GM11168 (cell line): Measurements from ENCODE around the gene CBX5.
"Not testable (repeated sequence)": the region's sequence is repeated elsewhere in the genome, so short reads cannot be mapped to it uniquely, and the experiment has no call there.

Experiments
- in situ Hi-C: fragments of 300-500 bp; cut with MboI; formaldehyde crosslinking; loops from one replicate; pipeline ENCODE4 v1.12.0; 2022; ENCODE audit warnings: low sequenced_read_pairs; ENCODE audit not compliant: unreplicated experiment

Gene CBX5

GRCh38 chr12:54279632-54280467 is at the start of gene CBX5:
Gene CBX5 (minus strand): TSS chr12:54280122. CDS start chr12:54257650, 22,472 bp downstream.
- in situ Hi-C loops: no loop called here

- in situ Hi-C loops: no loop called here
Measured at GRCh38 chr12:54328595-54329337, 48.8 kb upstream of the CBX5 start.

GRCh38 chr12:54325442-54326109 is 45.7 kb upstream of the CBX5 start:
- in situ Hi-C loops: not testable (repeated sequence)

- in situ Hi-C loops: no loop called here
Measured at GRCh38 chr12:54324617-54325441, 44.9 kb upstream of the CBX5 start, which contains the start of gene COPZ1. Gene COPZ1 (plus strand): TSS chr12:54325131. CDS start chr12:54325164, 33 bp downstream.

- in situ Hi-C loops: no loop called here
Measured at GRCh38 chr12:54321363-54321762, 41.4 kb upstream of the CBX5 start.

- in situ Hi-C loops: not testable (repeated sequence)
Measured at GRCh38 chr12:54312309-54312708, 32.4 kb upstream of the CBX5 start.

- in situ Hi-C loops: no loop called here
Measured at GRCh38 chr12:54311051-54311450, 31.1 kb upstream of the CBX5 start.

- in situ Hi-C loops: no loop called here
Measured at GRCh38 chr12:54306925-54307741, 27.2 kb upstream of the CBX5 start.

- in situ Hi-C loops: no loop called here
Measured at GRCh38 chr12:54304187-54304810, 24.4 kb upstream of the CBX5 start.

GRCh38 chr12:54303640-54304039 is 23.7 kb upstream of the CBX5 start:
- in situ Hi-C loops: no loop called here

- in situ Hi-C loops: no loop called here
Measured at GRCh38 chr12:54301428-54302048, 21.6 kb upstream of the CBX5 start.

GRCh38 chr12:54300732-54301427 is 21.0 kb upstream of the CBX5 start, which contains the start of gene NFE2:
Gene NFE2 (minus strand): TSS chr12:54301015. CDS start chr12:54295248, 5,767 bp downstream.
- in situ Hi-C loops: no loop called here

GRCh38 chr12:54300225-54300731 is 20.4 kb upstream of the CBX5 start:
- in situ Hi-C loops: no loop called here

- in situ Hi-C loops: no loop called here
Measured at GRCh38 chr12:54299515-54300224, 19.7 kb upstream of the CBX5 start.

GRCh38 chr12:54298904-54299303 is 19.0 kb upstream of the CBX5 start:
- in situ Hi-C loops: no loop called here

GRCh38 chr12:54296393-54297099 is 16.6 kb upstream of the CBX5 start:
- in situ Hi-C loops: no loop called here
